GM18519 (cell line): ENCODE results near the gene EPN1.

Experiments
- ATAC-seq: cut with Tn5 transposase; IDR thresholded peaks from one replicate; pipeline ENCODE4 v1.9.1; 2021; ENCODE audit warnings: mild to moderate bottlenecking, moderate library complexity; ENCODE audit not compliant: unreplicated experiment, low FRiP score

EPN1 gene

DNA sequence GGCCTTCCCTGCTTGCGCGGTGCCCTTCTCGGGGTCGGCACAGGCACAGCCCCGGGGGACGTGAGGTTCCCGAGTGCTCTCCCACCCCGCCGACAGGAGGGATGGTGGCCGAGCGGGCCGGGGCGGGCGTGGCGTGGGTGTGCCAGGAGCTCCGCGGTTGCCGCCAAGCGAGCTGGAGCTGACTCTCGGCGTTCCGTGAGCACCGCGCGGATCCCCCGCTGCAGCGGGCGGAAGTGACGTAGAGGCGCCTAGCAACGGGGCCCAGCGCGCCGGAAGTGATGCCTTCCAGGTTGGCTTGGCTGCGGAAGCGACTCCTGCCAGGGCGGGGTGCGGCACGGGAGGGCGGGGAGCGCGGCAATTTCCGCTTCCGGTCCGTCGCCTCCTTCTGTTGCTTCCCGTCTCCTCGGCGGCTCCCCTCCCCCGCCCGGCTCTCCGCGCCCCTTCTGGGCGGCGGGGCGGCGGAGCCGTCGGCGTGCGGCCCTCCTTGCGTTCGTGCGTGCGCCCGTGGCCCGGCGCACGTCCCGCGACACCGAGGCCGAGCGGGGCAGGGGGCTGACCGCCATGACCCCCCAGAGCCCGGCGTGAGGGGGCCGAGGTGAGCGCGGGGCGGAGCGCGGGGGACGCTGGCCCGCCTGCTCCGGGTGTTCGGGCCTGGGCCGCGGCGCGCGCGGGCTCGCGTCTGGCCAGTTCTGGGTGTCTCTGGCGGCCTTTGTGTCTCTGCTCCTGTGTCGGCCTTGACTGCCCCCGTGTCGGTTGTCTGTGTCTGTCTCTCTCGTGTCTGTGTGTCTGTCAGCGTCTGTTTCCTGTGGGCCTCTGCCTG is at the start of gene EPN1:
Gene EPN1, plus strand, starts transcription at position 386 of the 820 bp plus-strand sequence. CDS start 3,402 bp downstream, outside the sequence.
- peak; percentile 62 for ATAC-seq

DNA sequence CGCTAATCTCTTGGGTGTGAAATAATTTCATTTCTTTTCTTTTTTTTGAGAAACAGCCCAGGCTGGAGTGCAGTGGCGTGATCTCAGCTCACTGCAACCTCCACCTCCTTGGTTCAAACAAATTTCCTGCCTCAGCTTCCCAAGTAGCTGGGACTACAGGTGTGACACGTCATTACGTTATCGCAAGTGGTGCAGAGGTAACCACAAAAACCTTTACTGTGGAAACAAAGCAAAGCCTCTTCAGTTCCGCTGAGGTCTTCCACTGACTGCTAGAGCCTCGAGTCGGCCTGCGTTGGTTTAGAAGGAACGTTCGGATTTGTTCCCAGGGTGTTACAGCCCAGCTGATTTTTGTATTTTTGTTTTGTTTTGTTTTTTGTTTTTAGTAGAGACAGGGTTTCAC is 48.7 kb upstream of the EPN1 start:
- ATAC-seq = no peak

DNA sequence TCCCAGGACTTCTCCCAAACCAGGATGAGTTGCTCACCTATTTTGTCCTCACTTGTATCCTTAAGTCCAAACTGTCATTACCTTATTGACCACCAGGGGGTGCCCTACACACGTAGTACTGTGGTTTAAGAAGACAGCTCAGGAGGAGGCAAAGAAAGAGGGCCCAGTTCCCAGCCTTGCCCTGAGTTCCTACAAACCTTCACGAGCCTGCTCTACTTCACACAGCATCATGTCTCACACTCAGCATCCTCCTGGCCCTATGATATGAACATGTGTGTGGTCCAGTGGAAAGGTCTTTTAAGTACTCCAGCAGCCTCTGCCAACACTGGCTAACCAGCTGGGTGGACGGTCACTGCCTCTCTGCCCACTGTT is 42.6 kb upstream of the EPN1 start:
- ATAC-seq = no peak

DNA sequence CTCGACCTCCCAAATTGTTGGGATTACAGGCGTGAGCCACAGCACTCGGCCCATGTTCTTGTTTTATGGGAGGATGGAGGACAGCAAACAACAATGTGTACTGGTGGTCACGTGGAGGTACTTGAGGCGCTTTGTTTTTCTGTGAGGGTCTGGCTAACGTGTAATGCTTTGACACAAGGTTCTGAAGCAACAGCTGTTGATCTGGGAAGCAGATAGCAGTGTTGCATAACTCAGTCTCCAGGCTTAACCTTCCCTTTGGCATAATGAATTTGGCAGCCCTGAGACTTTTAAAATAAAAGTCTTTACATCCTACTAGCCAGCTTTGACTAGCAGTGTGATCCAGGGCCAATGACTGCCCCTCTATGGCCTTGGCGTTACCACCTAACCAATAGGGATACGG is 41.2 kb upstream of the EPN1 start:
- ATAC-seq = no peak

DNA sequence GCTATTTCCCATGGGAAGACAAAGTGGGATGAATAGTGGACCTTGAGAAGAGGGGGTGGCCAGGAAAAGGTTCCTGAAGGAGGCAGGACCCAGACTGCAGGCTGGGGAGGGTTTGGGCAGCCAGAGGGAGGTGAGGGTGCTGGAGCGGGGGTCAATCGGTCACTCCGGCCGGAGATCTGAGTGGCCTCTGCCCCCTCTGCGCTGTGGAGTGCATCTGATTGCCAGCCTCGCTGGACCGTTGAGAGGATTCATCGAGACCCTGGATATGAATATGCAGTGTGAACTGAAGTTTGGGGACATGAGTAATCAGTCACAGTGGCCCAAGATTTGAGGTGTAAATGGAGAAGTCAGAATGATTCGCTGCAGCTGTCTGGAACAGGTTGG is 39.7 kb upstream of the EPN1 start:
- no peak for ATAC-seq

DNA sequence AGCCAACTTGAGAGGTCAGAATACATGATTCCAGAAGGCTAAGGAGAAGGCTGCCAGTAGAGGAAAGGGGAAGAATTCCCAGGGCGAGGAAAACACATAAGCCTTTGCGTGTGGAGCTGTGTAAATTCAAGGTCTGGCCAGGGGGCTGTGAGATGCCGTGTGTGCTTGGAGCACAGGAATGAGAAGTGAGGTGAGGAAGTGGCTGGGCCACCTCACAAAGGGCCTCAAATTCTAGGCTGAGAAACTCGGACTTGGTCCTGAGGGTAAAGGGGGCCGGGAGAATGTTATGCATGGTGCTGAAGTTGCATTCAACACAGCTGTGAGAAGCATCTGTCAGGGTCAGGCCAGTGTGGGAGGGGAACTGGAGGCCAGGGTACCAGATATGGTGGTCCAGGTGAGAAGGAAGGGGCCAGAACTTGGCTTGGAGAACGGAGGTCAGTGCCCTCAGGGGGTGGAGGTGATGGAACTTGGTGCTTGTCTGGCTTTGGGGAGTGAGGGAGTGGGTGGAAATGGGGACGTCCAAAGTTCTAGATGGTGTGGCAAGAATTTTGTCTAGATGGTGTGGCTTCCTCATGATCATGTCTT is 39.1 kb upstream of the EPN1 start:
- ATAC-seq = no peak

DNA sequence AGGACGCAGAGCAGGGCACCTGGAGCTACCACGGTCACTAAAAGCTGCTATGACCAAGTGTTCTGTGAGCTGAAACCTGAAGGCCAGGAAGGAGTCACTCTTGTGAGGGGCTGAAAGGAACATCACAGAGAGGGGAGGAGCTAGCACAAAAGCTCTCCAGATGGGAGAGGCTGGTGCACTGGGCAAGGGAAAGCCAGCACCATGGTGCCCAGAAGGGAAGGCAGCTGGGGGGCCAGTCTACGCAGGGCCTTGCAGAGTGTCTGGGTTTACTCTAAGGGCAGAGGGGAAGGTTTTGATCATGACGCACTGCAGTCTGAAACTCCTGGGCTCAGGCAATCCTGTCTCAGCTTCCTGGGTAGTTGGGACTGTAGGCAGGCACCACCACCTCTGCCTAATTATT is 38.3 kb upstream of the EPN1 start:
- ATAC-seq = no peak

DNA sequence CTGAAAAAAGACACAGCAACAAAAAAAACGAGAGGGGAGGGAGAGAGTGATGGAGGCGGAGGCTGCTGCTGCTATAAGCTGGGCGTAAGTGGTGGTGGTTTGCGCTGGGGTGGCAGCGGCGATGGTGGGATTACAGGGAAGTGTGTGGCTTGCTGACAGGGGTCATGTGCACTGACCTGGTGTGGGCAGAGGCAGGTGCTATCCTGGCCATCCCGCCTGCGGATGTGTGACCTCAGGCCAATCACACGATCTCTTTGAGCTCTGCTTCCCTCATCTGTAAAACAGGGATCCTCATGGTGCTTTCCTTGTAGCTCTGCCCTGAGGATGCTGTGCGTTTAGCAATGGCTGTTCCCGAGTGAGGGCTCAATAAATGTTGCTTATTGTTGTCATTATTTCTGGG is 37.5 kb upstream of the EPN1 start:
- ATAC-seq = no peak

DNA sequence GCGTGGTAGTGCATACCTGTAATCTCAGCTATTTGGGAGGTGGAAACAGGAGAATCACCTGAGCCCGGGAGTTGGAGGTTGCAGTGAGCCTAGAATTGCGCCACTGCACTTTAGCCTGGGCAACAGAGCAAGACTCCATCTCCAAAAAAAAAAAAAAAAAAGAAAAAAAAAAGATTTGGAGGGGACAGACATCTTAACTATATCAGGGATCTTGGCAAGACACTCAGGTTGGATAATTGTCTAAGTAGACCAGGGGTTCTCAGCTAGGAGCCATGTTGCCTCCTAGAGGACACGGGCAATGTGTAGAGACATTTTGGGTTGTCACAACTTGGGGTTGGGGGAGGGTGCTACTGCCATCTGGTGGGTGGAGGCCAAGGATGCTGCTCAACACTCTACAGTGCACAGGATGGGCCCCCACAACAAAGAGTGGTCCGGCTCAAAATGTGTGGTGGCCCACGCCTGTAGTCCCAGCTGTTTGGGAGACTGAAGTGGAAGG is 36.1 kb upstream of the EPN1 start:
- no peak for ATAC-seq

DNA sequence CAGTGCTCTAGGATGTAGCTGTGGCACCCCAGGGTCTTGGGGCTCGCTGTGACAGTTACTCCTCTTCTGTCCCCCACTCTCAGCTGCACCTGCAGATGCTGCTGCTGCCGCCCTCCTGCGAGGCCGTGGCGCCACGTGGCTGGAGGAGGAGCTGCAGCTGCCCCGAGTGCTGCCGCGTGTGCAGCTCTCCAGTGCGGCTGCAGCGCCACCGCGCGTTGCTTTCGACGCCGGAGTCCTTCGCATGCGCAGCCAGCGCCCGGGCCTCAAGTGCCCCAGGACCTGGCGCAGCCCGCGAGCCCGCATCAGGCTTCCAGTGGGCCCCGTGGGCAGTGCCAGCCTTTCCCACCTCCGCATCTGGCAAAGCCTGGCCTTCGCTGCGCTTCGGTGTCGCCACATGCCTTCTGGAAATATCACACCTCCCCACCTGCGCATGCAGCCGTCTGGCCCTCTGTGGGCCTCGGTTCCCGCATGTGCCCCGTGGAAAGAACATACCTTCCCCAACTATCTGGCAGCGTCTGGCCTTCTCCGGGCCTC is 34.9 kb upstream of the EPN1 start:
- ATAC-seq = no peak

DNA sequence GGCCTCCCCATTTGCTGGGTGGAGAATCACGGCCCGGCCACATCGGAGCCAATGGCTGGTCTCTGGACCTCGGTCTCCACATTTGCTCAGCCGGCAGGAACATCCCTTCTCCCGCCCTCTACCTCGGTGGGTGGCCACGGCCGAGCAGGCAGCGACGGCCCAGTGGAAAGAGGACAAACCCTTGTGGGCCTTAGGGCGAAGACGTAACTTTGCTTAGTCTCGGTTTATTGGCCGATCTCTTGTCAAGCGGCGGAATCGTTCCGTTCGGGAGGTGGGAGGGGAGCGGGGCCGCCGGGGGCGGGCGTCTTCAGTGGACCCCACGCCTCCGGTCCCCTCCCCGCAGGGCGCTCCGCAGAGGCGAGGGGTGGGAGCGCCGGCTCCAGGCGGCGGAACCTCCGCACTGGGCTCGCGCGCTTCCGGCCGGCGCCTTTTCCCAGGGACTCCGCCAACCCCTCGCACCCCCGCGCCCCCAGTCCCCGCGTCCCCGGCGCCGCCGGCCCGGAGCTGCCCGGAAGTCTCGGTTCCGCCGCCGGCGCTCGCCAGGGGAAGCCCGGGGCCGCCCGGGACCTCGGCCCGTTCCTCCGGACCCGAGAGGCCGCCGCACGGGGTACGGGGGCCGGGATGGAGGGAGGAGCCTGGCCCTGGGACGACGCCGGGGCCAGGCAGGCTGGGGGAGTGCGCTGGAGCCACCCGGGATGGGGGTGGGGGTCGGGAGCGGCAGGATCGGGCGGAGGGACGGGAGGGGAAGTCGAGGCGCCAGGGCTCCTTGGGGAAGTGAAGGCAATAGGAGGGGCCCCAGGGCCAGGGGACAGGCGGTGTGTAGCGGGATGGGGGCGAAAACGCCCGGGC is 34.2 kb upstream of the EPN1 start, which contains the start of gene ZNF580:
Gene ZNF580, plus strand, starts transcription at position 426 of the 849 bp plus-strand sequence. CDS start 1,507 bp downstream, outside the sequence.
- no peak for ATAC-seq

DNA sequence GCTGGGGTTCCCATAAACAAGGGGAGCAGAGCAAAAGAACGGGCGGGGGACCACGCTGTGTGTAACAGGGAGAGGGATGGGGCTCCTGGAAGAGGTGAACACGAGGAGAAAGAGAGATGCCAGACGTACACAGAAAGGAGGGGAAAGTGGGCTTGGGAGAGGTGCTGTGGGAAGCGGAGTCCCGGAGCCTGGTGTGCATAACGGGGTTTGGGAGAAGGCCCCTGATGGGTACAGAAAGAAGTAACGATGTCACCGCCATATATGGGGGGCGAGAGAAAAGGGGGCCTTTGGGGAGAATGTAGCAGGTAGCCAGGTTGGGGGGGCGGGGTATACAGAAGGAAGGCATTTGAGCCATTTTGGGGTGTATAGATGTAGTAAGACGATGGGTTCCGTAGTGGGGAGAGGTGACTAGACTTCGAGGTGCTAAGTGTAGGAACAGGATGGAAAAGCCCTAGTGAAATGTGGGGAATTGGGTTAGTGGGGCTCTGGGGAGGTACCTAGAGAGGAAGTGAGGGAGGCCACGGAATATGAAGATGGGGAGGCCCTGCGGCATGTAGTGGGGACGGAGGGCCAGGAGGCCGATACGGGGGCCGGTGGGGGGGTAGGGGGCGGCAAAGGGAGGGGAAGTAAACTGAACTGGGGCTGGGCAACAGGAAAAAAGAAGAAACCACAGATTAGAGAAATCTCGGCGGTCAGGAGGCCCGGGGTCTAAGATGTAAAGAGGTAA is 33.4 kb upstream of the EPN1 start:
- no peak for ATAC-seq

DNA sequence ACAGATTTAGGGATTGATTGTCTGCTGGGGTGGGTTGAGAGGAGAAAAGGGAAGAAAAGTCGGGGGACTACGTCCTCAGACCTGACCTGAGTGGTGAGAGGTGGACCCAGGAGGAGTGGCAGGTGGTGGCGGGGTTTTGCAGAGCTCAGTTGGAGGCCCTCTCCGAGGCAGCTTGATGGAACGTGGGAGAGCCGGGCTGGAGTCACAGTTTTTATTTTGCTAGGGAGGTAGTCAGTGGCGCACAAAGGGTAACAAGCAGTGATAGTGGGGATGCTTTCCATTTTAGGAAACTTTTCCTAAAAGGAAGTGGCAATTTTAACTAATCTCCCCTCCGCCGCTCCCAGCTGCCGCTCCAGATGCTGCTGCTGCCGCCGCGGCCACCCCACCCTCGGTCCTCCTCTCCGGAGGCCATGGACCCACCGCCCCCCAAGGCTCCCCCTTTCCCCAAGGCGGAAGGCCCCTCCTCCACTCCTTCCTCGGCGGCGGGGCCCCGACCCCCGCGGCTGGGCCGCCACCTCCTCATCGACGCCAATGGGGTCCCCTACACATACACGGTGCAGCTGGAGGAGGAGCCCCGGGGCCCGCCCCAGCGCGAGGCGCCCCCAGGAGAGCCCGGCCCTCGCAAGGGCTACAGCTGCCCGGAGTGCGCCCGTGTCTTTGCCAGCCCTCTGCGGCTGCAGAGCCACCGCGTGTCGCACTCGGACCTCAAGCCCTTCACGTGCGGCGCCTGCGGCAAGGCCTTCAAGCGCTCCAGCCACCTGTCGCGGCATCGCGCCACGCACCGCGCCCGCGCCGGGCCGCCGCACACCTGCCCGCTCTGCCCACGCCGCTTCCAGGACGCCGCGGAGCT is 32.6 kb upstream of the EPN1 start:
- no peak for ATAC-seq

DNA sequence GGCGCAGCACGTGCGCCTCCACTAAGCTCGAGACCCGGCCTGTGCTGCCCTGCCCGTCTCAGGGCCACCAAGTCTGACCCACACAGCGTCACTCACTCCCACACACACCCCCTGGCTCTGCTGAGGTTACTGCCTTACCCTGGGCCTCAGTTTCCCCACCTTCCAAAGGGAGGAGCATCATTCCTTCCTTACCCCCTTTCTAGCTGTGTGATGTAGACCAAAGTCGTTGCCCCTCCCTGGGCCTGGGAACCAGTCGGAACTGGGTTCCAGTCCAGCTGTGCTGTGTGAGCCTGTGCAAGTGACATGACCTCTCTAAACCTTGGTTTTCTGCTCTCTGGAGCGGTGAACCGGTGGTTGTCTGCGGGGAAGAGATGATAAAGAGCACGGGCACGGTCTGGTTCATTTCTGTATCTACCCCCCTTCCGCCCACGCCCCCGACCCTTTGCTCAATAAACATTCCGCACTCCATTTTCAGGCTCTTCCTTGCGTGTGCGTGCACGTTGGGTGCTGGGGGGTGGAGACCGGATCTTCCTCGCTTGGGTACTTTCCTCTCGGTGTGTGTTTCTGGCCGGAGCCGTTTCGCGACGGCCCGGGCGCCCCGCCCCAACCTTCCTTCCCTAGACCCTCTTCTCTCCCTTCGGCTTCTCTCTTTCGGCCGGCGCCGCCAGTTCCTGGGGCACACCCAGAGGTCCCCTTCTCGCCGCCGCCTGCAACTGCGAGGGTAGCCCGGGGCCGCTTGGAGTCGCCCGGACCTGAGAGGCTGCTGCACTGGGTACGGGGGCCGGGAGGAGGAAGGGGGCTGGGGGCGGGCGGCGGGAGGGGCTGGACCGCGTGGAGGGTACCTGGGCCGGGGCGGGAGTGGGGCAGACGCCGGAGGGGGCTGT is 31.8 kb upstream of the EPN1 start, which contains the start of gene ZNF581:
Gene ZNF581, plus strand, starts transcription at position 647 of the 884 bp plus-strand sequence. CDS start 923 bp downstream, outside the sequence.
- ATAC-seq = no peak

DNA sequence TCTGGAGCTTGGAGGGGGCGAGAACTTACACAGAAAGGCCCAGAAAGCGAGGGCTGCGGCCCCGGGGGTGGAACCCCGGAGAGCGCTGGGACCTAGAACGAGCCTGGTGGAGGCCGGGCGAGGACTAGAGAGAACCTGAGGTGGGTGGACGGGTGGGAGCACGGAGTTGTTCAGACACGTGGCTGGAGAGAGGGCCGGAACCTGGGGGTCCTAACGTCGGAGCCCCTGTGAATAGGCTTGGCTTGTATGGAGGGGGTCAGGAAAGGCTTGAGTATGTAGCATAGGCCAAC is 31.2 kb upstream of the EPN1 start:
- no peak for ATAC-seq

DNA sequence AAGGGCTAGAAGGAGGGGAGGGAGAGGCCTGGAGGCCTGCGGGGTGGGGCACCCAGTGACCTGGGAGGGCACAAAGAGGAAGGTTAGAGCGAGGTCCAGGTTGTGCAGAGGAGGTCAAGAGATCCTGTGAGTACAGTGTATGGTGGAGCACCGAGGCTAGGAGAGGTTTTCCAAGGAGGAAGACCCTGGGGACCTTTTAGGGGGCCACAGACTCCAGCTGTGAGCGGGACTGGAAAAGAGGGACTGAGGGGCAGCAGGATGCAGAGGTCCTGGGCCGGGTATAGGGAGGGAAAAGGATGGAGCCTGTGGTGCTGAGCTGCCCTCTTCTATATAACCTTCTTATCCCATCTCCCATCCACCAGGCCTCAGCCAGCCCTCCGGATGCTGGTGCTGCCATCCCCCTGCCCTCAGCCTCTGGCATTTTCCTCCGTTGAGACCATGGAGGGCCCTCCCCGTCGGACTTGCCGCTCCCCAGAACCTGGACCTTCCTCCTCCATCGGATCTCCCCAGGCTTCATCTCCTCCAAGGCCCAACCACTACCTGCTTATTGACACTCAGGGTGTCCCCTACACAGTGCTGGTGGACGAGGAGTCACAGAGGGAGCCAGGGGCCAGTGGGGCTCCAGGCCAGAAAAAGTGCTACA is 30.7 kb upstream of the EPN1 start:
- ATAC-seq = no peak

DNA sequence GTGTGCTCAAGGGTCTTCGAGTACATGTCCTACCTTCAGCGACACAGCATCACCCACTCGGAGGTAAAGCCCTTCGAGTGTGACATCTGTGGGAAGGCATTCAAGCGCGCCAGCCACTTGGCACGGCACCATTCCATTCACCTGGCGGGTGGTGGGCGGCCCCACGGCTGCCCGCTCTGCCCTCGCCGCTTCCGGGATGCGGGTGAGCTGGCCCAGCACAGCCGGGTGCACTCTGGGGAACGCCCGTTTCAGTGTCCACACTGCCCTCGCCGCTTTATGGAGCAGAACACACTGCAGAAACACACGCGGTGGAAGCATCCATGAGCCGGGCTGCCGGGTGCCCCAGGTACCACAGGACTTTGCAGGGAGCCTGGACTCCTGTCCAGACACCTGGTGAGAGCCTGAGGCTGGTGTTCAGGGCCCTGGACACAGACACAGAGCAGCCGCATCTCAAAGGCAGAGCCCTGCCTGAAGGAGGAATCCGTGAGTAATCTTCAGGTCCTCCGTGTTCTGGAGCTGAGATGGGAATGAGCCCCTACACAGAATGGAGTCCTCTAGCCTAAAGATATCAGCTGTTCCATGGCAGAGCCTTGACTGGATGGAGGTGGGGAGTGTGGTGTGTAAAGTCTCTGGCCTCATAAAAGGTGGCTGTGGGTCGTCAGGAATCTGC is 30.0 kb upstream of the EPN1 start:
- no peak for ATAC-seq
